Brain pericyte (primary cell): Measurements from ENCODE around the gene SHPK.
A peak's percentile ranks its signal among the peaks of the same experiment; 100 is the strongest.
"Not testable (repeated sequence)": the region's sequence is repeated elsewhere in the genome, so short reads cannot be mapped to it uniquely, and the experiment has no call there.

ENCODE experiments used
- DNase-seq: peaks from one replicate; pipeline ENCODE4 v3.0.0-alpha.2; 2012; ENCODE audit warnings: low read depth, low spot score

SHPK gene

GRCh38 chr17:3590231-3590630 lies 45.8 kb downstream of the SHPK start:
- no peak for DNase-seq

- DNase-seq, result no peak
These were observed 46.3 kb downstream of the SHPK start for GRCh38 chr17:3589784-3590183.

GRCh38 chr17:3585826-3586225 lies 50.2 kb downstream of the SHPK start:
- DNase-seq, result no peak

GRCh38 chr17:3583456-3583855 lies 52.6 kb downstream of the SHPK start:
- no peak for DNase-seq

GRCh38 chr17:3582915-3583314 lies 53.1 kb downstream of the SHPK start:
- DNase-seq, result no peak

DNA sequence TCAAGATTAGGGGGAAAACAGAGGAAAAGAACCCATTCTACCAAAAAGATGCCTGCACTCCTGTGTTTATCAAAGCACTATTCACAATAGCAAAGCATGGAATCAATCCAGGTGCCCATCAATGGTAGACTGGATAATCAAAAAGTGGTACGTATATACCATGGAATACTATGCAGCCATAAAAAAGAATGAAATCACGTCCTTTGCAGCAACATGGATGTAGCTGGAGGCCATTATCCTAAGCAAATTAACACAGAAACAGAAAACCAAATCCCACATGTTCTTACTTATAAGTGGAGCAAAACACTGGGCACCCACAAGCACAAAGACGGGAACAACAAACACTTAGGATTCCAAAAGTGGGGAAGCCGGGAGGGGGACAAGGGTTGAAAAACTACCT lies 57.4 kb downstream of the SHPK start:
- DNase-seq, result not testable (repeated sequence)

- no peak for DNase-seq
These were observed 59.1 kb downstream of the SHPK start for GRCh38 chr17:3576970-3577369.

GRCh38 chr17:3575511-3575910 lies 60.5 kb downstream of the SHPK start:
- no peak for DNase-seq

DNA sequence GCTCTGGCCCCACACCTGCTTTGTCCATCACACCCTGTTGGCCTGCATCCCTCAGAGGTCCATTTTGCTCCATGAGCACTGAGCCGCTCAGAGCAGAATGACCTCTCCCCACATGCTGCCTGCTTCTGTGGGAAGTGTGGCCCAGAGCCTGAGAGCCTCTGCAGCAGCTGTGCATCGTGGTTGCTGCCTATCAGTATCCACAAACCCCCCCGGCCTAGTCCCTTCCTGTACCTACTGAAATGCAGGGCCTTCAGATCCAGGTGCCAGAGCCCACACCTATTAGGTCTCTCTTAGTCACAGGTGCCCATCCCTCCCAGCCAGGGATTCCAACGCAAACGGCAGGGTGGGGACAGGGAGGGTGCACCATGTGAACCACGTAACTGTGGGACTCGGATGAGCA lies 61.8 kb downstream of the SHPK start:
- no peak for DNase-seq

DNA sequence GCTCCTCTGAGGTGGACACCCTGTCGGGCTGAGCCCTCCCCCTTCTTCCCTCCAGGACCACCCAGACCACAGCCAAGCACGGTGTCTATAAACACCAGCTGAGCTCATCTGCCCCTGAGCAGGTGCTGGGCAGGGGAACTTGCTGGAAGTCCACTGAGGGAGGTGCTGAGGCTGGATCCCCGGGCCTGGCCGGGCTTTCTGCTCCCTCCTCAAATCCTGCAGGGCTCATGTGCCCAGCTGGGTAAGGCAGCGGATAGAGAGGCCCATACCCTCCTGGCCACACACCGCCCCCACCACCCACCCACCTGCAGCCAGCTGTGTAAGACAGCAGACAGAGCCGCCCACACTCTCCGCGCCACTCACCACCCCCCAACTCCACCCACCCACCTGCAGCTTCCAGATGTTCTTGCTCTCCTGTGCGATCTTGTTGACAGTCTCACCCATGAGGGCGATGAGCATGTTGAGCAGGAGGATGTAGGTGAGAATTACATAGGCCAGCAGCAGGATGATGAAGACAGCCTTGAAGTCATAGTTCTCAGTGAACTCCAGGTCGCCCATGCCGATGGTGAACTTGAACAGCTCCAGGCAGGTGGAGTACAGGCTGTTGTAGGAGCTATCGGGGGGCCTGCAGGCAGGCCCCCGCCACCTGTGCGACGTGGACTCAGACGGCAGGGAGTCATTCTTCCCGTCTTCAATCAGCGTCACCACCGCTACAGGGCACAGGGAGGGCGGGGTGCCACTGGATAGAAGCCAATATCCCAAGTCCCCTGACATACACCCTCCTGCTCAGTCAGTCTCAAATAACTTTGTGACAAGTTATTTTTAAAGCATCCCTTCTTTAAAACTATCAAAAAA lies 62.6 kb downstream of the SHPK start:
- no peak for DNase-seq

- no peak for DNase-seq
These were observed 63.8 kb downstream of the SHPK start for GRCh38 chr17:3572231-3572630.

DNA sequence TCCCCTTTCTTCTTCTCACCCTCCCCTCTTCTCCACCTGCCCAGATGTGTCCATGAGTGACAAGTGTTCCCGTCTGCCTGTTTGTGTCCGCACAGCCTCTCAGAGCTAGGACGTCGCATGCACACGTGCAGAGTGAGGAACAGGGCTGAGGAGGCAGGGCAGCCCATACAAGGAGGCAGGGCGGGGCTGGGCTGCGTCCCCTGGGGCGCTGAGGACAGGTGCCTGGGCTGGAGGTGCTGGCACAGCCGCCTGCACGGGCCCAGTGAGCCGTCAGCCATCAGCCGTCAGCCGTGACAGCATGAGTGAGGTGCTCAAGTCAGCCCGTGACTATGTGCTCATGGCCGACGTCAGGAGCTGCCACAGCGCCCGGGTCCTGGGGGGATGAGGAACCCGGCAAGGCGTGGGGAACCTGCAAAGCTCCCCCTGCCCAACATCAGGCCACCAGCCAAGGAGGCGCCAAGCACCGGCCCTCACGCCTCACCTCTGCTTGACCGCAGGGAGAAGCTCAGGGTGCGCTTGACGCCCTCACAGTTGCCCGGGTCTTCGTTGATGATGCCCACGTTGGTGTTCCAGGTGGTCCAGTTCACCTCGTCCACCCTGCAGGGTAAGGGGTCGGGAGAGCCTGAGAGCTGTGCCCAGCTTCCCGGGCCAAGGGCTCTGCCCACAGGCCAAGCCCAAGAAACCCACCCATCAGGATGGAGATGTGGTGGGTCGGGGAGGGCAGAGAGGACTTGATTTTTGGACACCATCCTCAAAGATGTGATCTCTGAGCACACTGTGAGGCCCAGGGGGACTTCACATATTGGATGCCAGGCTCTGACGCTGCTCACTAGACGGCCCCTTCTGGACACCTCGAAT lies 64.8 kb downstream of the SHPK start:
- no peak for DNase-seq

DNA sequence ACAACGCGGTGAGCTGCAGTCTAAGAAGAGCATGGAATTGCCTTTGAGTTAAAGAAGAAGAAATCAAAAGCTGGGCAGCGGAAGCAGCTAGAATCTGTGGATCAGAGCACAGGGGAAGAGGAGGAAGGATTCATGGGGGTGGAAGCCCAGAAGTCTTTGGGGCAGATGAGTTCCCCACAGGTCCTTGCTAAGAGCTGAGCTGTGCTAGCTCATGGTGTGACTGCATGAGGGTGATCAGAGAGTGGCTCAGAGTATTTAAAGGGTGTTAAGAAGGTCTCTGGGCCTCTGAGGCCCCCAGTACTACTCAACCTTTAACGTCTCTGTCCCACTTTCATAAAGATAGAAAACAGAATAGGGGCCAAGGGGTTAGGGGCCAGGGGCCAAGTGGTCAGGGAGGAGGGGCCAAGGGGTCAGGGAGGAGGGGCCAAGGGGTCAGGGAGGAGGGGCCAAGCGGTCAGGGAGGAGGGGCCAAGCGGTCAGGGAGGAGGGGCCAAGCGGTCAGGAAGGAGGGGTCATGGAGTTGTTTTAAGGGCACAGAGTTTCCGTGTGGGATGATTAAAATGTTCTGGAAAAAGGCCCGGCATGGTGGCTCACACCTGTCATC lies 66.4 kb downstream of the SHPK start:
- no peak for DNase-seq

GRCh38 chr17:3566551-3566950 lies 69.5 kb downstream of the SHPK start:
- no peak for DNase-seq

- DNase-seq, result no peak
These were observed 70.9 kb downstream of the SHPK start for GRCh38 chr17:3565143-3565542.

DNA sequence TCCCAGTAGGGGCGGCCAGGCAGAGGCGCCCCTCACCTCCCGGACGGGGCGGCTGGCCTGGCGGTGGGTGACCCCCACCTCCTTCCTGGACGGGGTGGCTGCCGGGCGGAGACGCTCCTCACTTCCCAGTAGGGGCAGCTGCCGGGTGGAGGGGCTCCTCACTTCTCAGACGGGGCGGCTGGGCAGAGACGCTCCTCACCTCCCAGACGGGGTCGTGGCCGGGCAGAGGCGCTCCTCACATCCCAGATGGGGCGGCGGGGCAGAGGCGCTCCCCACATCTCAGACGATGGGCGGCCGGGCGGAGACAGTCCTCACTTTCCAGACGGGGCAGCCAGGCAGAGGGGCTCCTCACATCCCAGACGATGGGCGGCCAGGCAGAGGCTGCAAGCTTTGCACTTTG lies 71.8 kb downstream of the SHPK start:
- DNase-seq, result not testable (repeated sequence)

DNA sequence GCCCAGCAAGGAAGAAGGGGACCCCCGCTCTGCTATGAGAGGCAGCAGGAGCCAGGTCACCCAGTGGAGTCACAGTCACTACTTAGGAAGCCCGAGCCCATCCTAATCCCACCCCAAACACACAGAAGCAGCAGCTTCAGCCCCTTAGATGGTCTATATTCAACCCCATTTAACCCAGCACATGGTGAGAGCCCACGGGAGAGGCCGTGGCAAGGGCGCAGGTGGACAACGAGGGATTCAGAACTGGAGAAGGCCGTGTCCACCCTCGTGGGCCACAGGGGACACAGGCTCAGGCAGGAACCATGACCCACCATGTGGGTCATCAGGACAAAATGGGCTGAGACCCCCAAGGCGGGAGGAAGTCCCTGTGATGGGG lies 76.8 kb downstream of the SHPK start:
- no peak for DNase-seq

DNA sequence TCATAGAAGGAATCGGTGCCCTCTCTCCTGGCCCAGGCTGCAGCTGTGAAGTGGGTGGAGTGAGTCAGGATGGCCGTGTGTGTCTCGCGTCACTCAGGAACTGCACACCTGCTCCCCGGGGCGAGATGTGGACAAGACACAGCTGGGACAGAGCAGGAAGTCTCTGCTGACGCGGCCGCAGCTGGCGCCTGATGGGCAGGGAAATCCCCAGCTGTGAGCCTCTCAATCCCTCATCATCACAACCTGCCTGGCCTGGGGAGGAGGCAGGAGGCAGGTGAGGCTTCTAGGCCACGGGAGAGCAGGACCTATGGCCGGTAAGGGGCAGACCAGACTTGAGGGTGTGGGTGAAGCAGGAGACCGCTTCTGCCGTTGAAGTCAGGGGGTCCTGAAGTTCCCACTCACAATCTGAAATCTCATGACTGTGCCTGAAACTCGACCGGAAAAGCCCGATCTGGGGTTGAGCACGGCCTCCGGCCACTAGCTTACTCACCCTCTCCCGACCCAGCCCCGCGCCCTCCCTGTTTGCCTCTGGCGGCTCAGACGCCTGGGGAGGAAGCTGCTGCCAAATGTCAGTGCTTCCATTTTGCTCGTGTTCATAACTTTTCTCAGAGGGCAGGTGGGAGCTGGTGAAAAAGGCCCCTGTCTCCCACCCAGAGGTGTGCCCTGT lies 77.3 kb downstream of the SHPK start:
- peak; percentile 31 for DNase-seq
